Activated CD4-positive, alpha-beta T cell treated with anti-CD3 and anti-CD28 coated beads for 24 hours (primary cell): ENCODE measurements around the gene FBXO9.
"Not testable (repeated sequence)": the region's sequence is repeated elsewhere in the genome, so short reads cannot be mapped to it uniquely, and the experiment has no call there.

Experiments
- DNase-seq, 2 donors: peaks; one replicate each; pipeline ENCODE4 v3.0.0-alpha.2; 2020; ENCODE audit warnings: low read depth in 2 of 2

The FBXO9 gene

DNA sequence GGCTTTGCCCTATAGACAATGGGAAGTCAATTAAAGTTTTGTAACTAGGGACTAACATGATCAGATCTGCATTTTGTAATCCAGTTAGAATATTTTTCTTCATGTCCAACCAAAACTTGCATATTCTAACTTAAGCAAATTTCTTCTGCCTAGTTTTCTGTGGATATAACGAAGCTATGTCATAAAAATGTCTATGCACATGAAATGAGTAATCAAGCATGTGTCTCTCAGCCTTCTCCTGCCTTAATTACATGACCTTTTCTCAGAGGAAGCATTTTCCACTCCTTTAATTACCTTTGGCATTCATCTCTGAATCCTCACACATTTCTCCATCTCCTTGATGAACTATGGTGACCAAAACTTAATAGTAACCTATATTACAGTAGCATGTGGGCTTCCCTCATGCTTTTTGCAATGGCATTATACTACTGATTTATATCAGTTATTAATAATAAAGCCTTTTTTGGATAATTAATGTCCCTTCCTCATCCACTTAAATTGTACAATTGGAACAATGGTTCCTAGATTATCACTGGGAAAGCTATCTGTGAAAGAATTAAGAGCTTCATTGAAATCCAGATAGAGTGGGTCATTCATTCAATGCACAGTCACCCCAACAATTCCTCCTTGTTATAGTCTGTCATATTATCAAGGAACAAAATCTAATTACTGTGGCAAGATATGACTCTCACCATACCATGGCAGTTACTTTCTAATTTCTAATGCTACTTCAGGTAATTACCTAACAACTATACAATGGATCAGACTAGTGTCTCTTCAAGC, 19.1 kb upstream of the FBXO9 start:
- no peak for DNase-seq

DNA sequence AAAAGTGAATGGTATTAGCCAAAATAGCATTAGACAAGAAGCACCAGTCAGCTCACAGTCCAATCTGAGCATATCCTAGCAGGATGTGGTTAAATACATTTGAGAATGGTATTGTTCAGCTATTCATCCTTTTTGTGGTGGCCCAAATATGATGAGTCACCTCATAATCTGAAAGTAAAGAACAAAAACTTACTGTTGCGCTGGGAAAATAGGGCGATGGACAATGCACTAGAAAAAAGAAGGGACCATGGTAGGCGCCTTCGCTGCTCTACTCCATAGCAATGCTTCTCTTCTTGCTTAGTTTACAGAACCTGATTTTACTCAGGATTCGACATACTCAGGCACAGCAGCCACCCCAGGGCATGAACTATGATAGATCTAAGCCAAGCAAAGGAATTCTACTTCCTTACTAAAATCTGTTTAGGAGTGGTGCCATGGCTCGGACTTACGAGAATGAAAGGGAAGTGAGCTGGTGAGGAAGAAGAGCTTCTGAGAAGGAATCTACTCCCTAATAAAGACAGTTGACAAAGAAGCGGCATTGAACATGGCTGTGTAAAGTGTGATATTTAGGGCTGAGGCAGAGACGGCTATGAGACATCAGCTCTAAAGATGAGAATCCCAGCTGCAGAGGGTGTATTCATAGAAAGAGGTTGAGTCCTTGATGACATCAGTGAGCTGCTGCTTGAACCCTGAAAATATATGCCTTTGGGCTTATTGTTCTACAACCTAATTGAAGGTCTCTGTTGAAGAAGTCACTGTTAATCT, 16.6 kb upstream of the FBXO9 start:
- no peak for DNase-seq

DNA sequence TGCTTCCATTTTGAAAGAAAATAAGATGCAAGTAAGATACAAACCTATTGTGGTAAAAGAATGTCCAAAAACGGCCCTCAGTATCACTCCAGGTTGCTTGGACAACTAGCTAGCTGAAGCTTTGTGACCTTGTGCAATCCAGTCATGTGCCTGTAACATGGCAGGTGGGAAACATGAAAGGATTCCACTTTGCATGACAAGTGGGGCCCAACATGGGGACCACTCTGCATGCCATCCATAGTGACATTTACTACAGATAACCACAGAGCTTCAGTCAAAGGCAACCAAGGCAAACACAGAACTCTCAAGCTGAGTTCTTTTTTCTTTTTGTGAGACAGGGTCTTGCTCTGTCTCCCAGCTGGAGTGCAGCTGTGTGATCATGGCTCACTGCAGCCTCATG, 15.8 kb upstream of the FBXO9 start:
- DNase-seq = no peak

GRCh38 chr6:53052152-53052551, 13.1 kb upstream of the FBXO9 start:
- DNase-seq = not testable (repeated sequence)

DNA sequence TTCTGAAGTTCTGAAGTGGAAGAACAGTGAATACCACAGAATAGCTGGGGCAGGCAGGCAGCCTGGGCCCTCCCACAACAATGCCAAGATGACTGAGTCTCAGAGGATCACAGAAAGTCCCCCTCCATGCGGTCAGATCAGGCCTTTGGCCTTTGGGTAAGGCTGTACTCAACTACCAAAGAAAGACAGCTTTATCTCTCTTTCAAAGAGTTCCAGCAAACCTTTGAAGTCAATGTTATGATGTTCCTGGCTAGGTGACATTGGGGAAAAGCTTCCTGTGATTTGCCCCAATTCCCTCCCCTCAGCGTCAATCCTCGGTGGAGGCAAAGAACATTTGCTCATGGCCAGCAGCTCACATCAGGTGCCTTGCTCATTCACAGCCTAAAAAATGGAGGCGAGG, 10.7 kb upstream of the FBXO9 start:
- DNase-seq = no peak

DNA sequence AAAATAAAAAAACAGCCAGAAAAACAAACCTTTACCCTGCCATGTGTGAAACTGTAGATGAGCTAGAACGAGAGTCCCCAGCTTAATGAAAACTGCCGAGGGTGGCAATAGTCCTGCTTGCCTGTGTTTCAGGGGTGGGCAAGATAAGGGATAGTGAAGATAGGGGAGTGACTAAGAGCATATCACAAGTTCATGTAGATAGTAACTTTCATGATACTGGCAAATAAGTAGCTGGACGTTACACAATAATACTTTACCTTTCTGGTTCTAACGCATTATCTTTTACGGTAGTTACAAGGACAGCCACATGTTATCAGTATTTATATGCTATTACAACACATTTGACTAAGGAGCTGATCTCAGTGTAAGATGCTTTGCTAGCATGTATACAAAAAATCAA, 9.3 kb upstream of the FBXO9 start:
- DNase-seq = no peak

DNA sequence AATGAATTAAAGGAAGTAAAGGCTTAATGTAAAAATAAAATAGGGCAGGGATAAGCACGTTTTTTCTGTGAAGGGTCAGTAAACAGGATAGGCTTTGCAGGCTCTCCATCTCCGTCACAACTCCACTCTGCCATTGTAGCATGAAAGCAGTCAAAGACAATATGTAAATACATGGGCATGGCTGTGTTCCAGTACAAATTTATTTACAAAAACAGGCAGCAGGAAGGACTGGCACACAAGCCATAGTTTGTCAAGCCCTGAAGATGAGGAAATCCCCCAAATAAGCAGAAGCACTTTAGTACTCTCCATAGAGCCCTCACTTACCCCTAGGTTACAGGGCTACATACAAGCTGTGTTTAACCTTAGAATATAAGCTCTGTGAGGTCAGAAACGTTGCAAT, 8.9 kb upstream of the FBXO9 start:
- no peak for DNase-seq

DNA sequence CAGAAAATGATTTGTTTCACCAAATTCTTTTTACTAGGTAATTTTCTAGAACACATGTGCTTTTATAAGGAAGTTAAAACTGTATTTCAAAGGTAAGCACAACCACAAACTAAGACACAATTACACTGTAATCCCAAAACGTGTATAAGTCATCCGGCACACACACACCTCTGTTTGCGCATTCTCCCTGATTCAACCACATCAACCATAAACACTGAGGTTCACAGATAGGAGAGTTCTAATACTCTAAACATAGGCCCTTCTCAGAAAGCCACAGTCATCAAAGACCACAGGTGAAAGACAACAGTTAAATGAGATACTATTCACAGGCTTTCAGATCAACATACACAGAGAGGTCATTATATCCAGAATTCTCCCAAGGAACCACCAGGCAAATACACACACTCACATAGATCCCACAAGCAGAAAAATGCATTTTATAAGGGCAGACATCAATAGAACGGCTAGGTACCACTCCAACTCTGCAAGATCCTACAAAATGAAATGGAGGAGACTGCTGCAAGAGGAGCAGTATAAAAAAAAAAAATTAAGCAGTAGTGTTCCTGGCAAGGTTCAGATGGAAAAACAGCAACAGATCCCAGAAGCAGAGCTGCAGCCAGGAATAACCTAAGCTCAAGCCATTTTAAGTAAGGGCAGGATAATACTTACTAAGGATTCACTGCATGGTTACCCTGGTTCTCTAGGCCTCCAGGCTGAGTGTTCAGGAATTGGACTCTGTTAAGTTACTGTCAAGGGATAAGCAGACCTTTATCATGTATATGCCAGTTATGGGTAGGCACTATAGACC, 6.6 kb upstream of the FBXO9 start:
- no peak for DNase-seq

- DNase-seq = no peak
Measured at GRCh38 chr6:53059648-53060589, 5.3 kb upstream of the FBXO9 start.

DNA sequence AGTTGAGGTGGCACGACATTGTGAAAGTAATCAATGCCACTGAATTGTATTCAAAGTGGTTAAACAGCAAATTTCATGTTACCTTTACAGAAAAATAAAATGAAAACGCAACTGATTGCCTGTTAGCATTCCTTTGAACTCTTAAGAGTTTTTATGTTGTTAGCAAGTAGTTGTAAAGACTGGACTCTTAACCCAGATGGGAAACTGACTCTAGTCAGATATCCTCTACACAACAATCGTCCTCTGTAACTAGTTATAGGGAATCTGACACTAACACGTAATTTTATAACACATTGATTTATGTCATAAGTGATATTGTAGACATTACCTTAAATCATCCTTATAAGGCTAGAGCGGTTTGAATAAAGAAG, 3.0 kb upstream of the FBXO9 start:
- DNase-seq = no peak

- not testable (repeated sequence) for DNase-seq
Measured at GRCh38 chr6:53064255-53064654, 949 bp upstream of the FBXO9 start.

- peak; percentile 89 for DNase-seq
Measured at GRCh38 chr6:53064726-53065265, 408 bp upstream of the FBXO9 start.

DNA sequence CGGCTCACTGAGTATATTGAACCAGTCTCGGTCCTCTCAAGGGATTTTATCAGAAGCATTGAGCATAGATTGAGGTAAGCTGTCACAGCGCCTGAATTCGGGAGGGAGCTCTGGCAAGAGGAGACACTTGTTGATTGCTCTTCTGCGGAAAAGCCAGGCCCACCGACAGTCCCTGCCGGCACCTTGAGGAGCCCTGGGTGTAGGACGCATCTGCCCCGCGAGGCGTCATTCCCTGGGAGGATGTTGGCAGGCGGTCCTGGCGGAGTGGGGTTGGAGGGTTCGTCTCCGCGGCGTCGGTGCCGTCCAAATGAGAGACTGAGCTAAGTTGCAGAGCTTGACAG, 843 bp downstream of the FBXO9 start:
- DNase-seq = peak in 1 of 2 donors; percentile 27

GRCh38 chr6:53066874-53067706, 1.9 kb downstream of the FBXO9 start:
- no peak for DNase-seq

DNA sequence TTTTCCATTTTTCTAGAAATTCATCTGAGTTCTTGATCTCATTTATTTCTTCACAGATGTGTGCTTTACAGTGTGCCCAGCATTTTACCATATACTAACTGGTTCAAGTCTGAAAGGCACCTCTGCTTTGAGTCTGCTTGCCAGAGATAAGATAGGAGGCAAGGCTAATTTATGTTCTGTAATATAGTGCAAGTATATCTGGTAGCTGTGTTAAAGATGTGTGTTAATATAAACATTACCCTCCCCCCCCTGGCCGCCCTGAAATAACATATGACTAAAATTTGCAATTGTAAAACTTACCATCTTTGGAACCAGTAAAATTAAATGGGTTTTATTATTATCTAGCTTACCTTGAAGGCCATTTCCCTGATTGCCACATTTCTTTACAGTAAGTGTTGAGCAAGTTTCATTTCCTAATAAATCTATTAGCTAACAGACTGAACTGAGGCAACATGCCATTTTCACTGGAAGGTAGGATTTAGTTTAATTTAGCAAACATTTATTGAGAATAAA, 2.7 kb downstream of the FBXO9 start:
- no peak for DNase-seq

DNA sequence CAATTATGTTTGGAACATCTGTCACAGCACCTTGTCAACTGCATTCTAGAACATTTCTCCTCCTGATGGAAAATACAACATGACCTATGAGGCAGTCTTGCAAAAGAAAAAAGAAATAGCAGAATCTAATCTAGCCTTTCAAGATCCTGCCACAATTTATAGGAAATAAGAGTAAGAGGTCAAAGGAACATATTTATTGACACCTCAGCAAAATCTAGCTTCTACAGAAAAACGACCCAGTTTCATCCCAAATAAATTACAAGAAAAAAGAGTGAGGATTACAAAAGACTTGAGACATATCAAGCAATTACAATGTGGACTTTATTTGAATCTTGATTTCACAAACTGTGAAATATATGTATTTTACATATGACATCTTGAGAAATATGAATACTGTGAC, 4.2 kb downstream of the FBXO9 start:
- DNase-seq = no peak

DNA sequence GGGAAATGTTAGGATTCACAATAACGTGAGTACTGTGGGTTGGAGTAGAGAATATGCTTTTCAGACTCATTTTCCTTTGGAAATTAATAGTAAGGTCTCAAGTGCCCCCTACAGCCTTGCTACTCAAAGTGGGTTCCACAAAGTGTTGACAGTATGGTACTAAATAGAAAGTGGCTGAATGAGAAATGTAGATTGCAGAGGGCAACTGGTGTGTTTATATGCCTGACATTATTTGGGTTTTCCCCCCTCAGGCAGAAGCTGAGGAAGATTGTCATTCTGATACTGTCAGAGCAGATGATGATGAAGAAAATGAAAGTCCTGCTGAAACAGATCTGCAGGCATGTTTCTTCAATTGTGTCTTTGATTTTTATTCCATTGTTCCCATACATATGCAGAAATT, 5.6 kb downstream of the FBXO9 start:
- no peak for DNase-seq

DNA sequence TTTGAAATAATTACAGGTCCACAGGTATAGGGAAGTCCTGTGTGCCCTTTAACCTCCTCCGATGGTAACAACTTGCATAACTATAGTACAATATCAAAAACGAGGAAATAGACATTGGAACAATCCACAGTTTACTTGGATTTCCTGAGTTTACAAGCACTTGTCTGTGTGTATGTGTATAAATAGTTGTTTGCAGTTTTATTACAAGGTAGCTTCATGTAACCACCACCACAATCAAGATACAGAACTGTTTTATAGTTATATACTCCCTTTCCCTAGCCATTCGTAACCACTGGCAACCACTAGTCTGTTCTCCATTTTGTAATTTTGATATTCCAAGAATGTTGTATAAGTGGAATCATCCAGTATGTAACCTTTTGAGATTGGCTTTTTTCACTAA, 9.1 kb downstream of the FBXO9 start:
- DNase-seq = no peak

DNA sequence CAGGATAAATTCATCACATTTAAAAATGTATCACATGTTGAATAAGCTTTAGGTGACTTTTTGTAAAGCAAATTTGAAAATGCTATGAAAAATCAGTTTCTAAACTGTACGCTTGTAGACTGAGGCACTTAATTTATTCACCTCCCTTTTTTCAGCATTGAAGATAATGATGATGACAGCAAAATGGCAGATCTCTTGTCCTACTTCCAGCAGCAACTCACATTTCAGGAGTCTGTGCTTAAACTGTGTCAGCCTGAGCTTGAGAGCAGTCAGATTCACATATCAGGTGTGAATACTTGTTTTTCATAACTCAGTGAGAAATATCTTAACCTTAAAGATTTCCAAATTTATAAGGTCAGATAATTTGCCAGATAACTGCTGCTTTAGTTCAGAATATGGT, 15.6 kb downstream of the FBXO9 start:
- DNase-seq = no peak

- no peak for DNase-seq
Measured at GRCh38 chr6:53086302-53086701, 21.1 kb downstream of the FBXO9 start.
